Naive thymus-derived CD4-positive, alpha-beta T cell (primary cell): ENCODE data around the gene KRT10. TPM values are rescaled to one million over a fixed set of nuclear protein-coding genes. Genes with fewer than 3 reads are reported as not detected.
"Not testable (repeated sequence)": the region's sequence is repeated elsewhere in the genome, so short reads cannot be mapped to it uniquely, and the experiment has no call there.

ENCODE experiments used
- ATAC-seq: fragments of 150-1000 bp; cut with Tn5 transposase; 2 replicates; pipeline ENCODE4 v1.10.0; 2021; ENCODE audit warnings: mild to moderate bottlenecking, moderate library complexity
- CTCF ChIA-PET: fragments of 350-600 bp; sonication (Branson Sonifier 250); formaldehyde crosslinking; loops from one replicate; lab custom pipeline; 2021; ENCODE audit warnings: antibody characterized with exemption; lab: Charles Lee
- POLR2A ChIA-PET: fragments of 350-600 bp; sonication (Branson Sonifier 250); formaldehyde crosslinking; loops from one replicate; lab custom pipeline; 2021; ENCODE audit warnings: antibody characterized with exemption, inconsistent platforms; lab: Charles Lee
- DNase-seq, 9 donors: peaks; one replicate each; pipeline versions ENCODE4 v3.0.0 to v3.0.0-alpha.2; 2020 to 2022; ENCODE audit warnings: mixed read lengths in 1 of 9
- H3K27ac ChIP-seq: one replicate; pipeline ENCODE4 v1.7.0; 2013; ENCODE audit warnings: mild to moderate bottlenecking, low read depth, low read length, moderate library complexity
- H3K27me3 ChIP-seq, 2 donors: one replicate each; pipeline ENCODE4 v1.7.0; 2013; ENCODE audit warnings: low read length in 2 of 2, mild to moderate bottlenecking in 2 of 2, moderate library complexity in 2 of 2; ENCODE audit not compliant: control insufficient read depth in 2 of 2, insufficient read depth in 2 of 2
- H3K36me3 ChIP-seq, 3 experiments: 1 replicate in 2 of 3; 2 replicates in 1 of 3; pipeline ENCODE4 v1.7.0; 2013; ENCODE audit warnings: low read length in 3 of 3, mild to moderate bottlenecking in 3 of 3, moderate library complexity in 1 of 3; ENCODE audit not compliant: insufficient read depth in 3 of 3, control insufficient read depth in 2 of 3
- H3K4me1 ChIP-seq, 2 donors: one replicate each; pipeline ENCODE4 v1.7.0; 2013; ENCODE audit warnings: low read length in 2 of 2, mild to moderate bottlenecking in 2 of 2, moderate library complexity in 1 of 2; ENCODE audit not compliant: control insufficient read depth in 2 of 2, insufficient read depth in 2 of 2
- H3K4me3 ChIP-seq: 2 replicates; pipeline ENCODE4 v1.7.0; 2013; ENCODE audit warnings: mild to moderate bottlenecking, low read length
- H3K9me3 ChIP-seq, 3 experiments: 1 replicate in 2 of 3; 2 replicates in 1 of 3; pipeline ENCODE4 v1.7.0; 2013; ENCODE audit warnings: low read length in 3 of 3; ENCODE audit not compliant: control insufficient read depth in 2 of 3
- H3K27ac Mint-ChIP-seq, 9 donors: one replicate each; pipeline ENCODE4 v1.8.0; 2020 to 2022; ENCODE audit warnings: mixed read lengths in 9 of 9, mild to moderate bottlenecking in 8 of 9, moderate library complexity in 5 of 9, inconsistent platforms in 2 of 9
- H3K27me3 Mint-ChIP-seq, 5 donors: one replicate each; pipeline ENCODE4 v1.8.0; 2021 to 2022; ENCODE audit warnings: mixed read lengths in 5 of 5, mild to moderate bottlenecking in 1 of 5
- H3K36me3 Mint-ChIP-seq, 5 donors: one replicate each; pipeline ENCODE4 v1.8.0; 2020 to 2022; ENCODE audit warnings: mixed read lengths in 5 of 5, mild to moderate bottlenecking in 3 of 5, inconsistent platforms in 1 of 5
- H3K4me1 Mint-ChIP-seq, 7 donors: one replicate each; pipeline ENCODE4 v1.8.0; 2020 to 2022; ENCODE audit warnings: mixed read lengths in 7 of 7, mild to moderate bottlenecking in 3 of 7, inconsistent platforms in 1 of 7
- H3K4me3 Mint-ChIP-seq, 10 donors: one replicate each; pipeline ENCODE4 v1.8.0; 2020 to 2022; ENCODE audit warnings: mild to moderate bottlenecking in 10 of 10, mixed read lengths in 10 of 10, moderate library complexity in 6 of 10, inconsistent platforms in 2 of 10
- H3K9me3 Mint-ChIP-seq, 11 donors: one replicate each; pipeline ENCODE4 v1.8.0; 2020 to 2022; ENCODE audit warnings: mixed read lengths in 11 of 11, mild to moderate bottlenecking in 4 of 11, inconsistent platforms in 1 of 11, moderate library complexity in 1 of 11
- intact Hi-C, 2 donors: fragments of 100-400 bp; cut with micrococcal nuclease; formaldehyde crosslinking; loops; one replicate each; pipeline ENCODE4 v1.15.1; 2023
- polyA plus RNA-seq, 2 donors: library from polyadenylated mRNA; unstranded; fragments of 300-500 nt; fragmentation: Illumina TruSeq; gene quantifications; one replicate each; pipeline ENCODE4 v1.2.3, GENCODE V29; 2021
- total RNA-seq, 6 experiments: library from RNA in 5 of 6; stranded (reverse) in 5 of 6; gene quantifications; 1 replicate in 5 of 6; 2 replicates in 1 of 6; pipeline ENCODE4 v1.2.3 and lab custom pipeline; 2021 to 2026

Gene KRT10
- total and polyA plus RNA-seq, 7 experiments from 2014 or later = 23.8 to 189 (median 36.9) TPM

DNA sequence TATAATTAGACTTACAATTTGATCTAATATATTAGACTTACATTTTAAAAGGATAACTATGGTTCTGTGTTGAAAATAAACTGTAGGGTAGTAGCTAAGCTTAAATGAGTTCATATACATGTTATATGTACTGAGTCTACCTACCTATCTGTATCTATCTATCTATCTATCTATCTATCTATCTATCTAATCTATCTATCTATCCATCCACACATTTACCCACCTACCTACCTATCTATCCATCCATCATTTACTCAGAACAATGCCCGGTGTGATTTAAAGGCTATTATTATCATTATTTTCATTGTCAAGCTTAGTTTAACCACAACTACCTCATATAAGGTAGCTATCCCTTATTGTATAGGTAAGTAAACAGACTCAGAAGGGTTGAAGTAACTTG lies 7.0 kb downstream of the KRT10 start:
- Histone ChIP-seq H3K27ac (no peak overlapping the region), H3K27me3 (peaks cover 0 to 11% of the 10 kb centered on the region in 2 donors), H3K4me1 (peaks cover 9 to 13% of the 10 kb centered on the region in 2 donors), H3K36me3 (peaks cover 0 to 6% (median 4%) of the 10 kb centered on the region in 3 experiments), H3K4me3 (no peak overlapping the region), H3K9me3 (no peaks in the 10 kb centered on the region)
- DNase-seq = no peak
- ChIA-PET POLR2A (interaction anchor here (0.9 to 1.4 kb wide), 3 partner anchors 357 to 876 kb away, joined by 3 to 4 read pairs (median 4); partner anchors contain the start of gene EIF1), CTCF (interaction anchor here (0.7 to 1.6 kb wide), 5 partner anchors 9 to 848 kb away, joined by 3 to 5 read pairs (median 4); no protein-coding TSS in a partner anchor)
- no peak overlapping the region for H3K4me3 Mint-ChIP-seq
- peaks cover 7 to 30% (median 21%) of the 10 kb centered on the region in 5 donors for H3K36me3 Mint-ChIP-seq
- H3K4me1 Mint-ChIP-seq = peaks cover 10 to 36% (median 27%) of the 10 kb centered on the region in 7 donors
- intact Hi-C loops = loop anchor here in 1 of 2 donors (5.0 to 10.0 kb wide), 2 partner anchors 171 to 852 kb away; partner anchors contain the start of gene SMARCE1
- peaks cover 0 to 16% (median 5%) of the 10 kb centered on the region in 11 donors for H3K9me3 Mint-ChIP-seq
- peaks cover 31 to 47% (median 40%) of the 10 kb centered on the region in 5 donors for H3K27me3 Mint-ChIP-seq
- no peak for ATAC-seq
- H3K27ac Mint-ChIP-seq = no peak overlapping the region

DNA sequence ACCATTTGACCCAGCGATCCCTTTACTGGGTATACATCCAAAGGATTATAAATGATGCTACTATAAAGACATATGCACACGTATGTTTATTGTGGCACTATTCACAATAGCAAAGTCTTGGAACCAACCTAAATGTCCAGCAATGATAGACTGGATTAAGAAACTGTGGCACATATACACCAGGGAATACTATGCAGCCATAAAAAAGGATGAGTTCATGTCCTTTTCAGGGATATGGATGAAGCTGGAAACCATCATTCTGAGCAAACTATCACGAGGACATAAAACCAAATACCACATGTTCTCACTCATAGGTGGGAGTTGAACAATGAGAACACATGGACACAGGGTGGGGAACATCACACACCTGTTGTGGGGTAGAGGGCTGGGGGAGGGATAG lies 7.8 kb downstream of the KRT10 start:
- ChIA-PET POLR2A (interaction anchor here (1.4 kb wide), 1 partner anchor 877 kb away, joined by 4 read pairs; no protein-coding TSS in a partner anchor), CTCF (interaction anchor here (0.7 kb wide), 1 partner anchor 848 kb away, joined by 3 read pairs; no protein-coding TSS in a partner anchor)
- not testable (repeated sequence) for H3K36me3 ChIP-seq, H3K27ac ChIP-seq, H3K4me3 Mint-ChIP-seq, H3K9me3 ChIP-seq, H3K27ac Mint-ChIP-seq, DNase-seq, H3K4me3 ChIP-seq, ATAC-seq, H3K4me1 ChIP-seq
- peaks cover 2 to 17% of the 10 kb centered on the region in 2 donors for H3K27me3 ChIP-seq
- peaks cover 0 to 15% (median 5%) of the 10 kb centered on the region in 11 donors for H3K9me3 Mint-ChIP-seq
- peaks cover 38 to 54% (median 47%) of the 10 kb centered on the region in 5 donors for H3K27me3 Mint-ChIP-seq
- intact Hi-C loops = loop anchor here in 1 of 2 donors (5.0 to 10.0 kb wide), 2 partner anchors 170 to 853 kb away; partner anchors contain the start of gene SMARCE1
- H3K4me1 Mint-ChIP-seq = peaks cover 10 to 29% (median 20%) of the 10 kb centered on the region in 7 donors
- peaks cover 7 to 30% (median 21%) of the 10 kb centered on the region in 5 donors for H3K36me3 Mint-ChIP-seq

DNA sequence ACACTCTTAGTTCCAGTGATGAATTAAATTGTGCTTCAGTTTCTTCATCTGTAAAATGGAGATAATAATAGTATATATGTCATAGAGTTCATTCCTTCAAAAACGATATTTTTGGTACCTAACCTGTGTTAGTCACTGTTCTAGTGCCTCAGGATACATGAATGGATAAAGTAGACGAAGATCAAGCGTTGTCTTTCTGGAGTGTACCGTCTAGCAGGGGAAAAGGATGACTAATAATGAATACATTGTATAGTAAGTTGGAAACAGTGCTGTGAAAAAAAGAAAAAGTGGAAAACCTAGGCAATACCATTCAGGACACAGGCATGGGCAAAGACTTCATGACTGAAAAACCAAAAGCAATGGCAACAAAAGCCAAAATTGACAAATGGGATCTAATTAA lies 8.6 kb downstream of the KRT10 start:
- Mint-ChIP-seq H3K4me1 (peaks cover 10 to 22% (median 14%) of the 10 kb centered on the region in 7 donors), H3K27ac (no peak overlapping the region), H3K27me3 (peaks cover 45 to 63% (median 53%) of the 10 kb centered on the region in 5 donors), H3K4me3 (no peak overlapping the region), H3K9me3 (peaks cover 0 to 15% (median 5%) of the 10 kb centered on the region in 11 donors), H3K36me3 (peaks cover 7 to 30% (median 21%) of the 10 kb centered on the region in 5 donors)
- no peak overlapping the region for H3K4me3 ChIP-seq
- no peak overlapping the region for H3K27ac ChIP-seq
- H3K9me3 ChIP-seq = no peaks in the 10 kb centered on the region
- POLR2A ChIA-PET = no interaction called here
- intact Hi-C loops = loop anchor here in 1 of 2 donors (10.0 kb wide), 1 partner anchor 169 kb away; the partner anchor contains the start of gene SMARCE1
- H3K4me1 ChIP-seq = no peaks in the 10 kb centered on the region
- peaks cover 0 to 6% (median 4%) of the 10 kb centered on the region in 3 experiments for H3K36me3 ChIP-seq
- CTCF ChIA-PET = no interaction called here
- ATAC-seq = no peak
- H3K27me3 ChIP-seq = peaks cover 4 to 17% of the 10 kb centered on the region in 2 donors
- DNase-seq = no peak

DNA sequence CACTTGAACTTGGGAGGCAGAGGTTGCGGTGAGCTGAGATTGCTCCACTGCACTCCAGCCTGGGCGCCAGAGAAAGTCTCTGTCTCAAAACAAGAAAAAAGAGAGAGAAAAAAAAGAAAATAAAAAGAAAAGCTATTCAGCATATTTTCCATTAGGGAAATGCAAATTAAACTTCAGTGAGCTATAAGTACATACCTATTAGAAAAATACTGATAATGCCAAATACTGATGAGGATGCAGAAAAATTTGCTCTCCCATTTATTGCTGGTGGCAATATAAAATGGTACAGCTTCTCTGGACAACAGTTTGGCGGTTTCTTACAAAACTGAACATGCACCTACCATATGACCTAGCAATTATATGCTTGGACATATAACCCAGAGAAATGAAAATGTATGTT lies 9.8 kb downstream of the KRT10 start:
- H3K9me3 ChIP-seq = no peaks in the 10 kb centered on the region
- no peak overlapping the region for H3K4me3 ChIP-seq
- H3K4me1 ChIP-seq = no peaks in the 10 kb centered on the region
- Mint-ChIP-seq H3K4me1 (peaks cover 4 to 12% (median 8%) of the 10 kb centered on the region in 7 donors), H3K27ac (no peak overlapping the region), H3K9me3 (peaks cover 0 to 12% (median 4%) of the 10 kb centered on the region in 11 donors), H3K4me3 (no peak overlapping the region), H3K27me3 (peaks cover 57 to 74% (median 65%) of the 10 kb centered on the region in 5 donors), H3K36me3 (peaks cover 7 to 22% (median 14%) of the 10 kb centered on the region in 5 donors)
- no peak for ATAC-seq
- peaks cover 4 to 17% of the 10 kb centered on the region in 2 donors for H3K27me3 ChIP-seq
- ChIA-PET CTCF (interaction anchor here (0.6 kb wide), 1 partner anchor 227 kb away, joined by 3 read pairs; no protein-coding TSS in a partner anchor), POLR2A (interaction anchor here (0.5 kb wide), 1 partner anchor 8 kb away, joined by 3 read pairs; no protein-coding TSS in a partner anchor)
- H3K27ac ChIP-seq = no peak overlapping the region
- no peak for DNase-seq
- intact Hi-C loops = loop anchor here in 1 of 2 donors (10.0 kb wide), 1 partner anchor 168 kb away; the partner anchor contains the start of gene SMARCE1
- peaks cover 0 to 6% (median 4%) of the 10 kb centered on the region in 3 experiments for H3K36me3 ChIP-seq

DNA sequence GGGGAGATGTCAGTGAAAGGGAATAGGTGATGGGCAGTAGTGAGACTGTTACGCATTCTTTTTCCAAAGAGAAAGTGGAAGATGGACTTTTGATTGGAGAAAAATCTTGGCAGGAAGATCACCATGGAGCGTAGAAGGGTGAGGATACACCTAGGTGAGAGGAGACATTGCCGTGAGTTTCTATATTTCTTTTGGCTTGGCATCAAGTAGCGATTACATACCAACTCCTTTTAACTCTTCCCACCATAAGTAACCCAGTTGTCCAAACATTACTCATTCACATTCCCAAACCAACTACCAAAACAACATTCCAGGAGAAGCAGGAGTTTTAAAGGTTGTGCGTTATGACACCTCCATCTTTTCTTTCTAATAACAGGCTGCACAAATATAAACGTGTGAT lies 11.9 kb downstream of the KRT10 start:
- Mint-ChIP-seq H3K36me3 (peaks cover 0 to 10% (median 0%) of the 10 kb centered on the region in 5 donors), H3K27ac (no peak overlapping the region), H3K4me1 (no peaks in the 10 kb centered on the region), H3K9me3 (peaks cover 0 to 11% (median 0%) of the 10 kb centered on the region in 11 donors), H3K27me3 (peaks cover 66 to 88% (median 81%) of the 10 kb centered on the region in 5 donors), H3K4me3 (no peak overlapping the region)
- intact Hi-C loops = loop anchor here in 1 of 2 donors (10.0 kb wide), 1 partner anchor 166 kb away; the partner anchor contains the start of gene SMARCE1
- Histone ChIP-seq H3K4me3 (no peak overlapping the region), H3K36me3 (no peaks in the 10 kb centered on the region), H3K4me1 (no peaks in the 10 kb centered on the region), H3K27ac (no peak overlapping the region), H3K27me3 (peaks cover 4 to 17% of the 10 kb centered on the region in 2 donors), H3K9me3 (no peaks in the 10 kb centered on the region)
- no peak for ATAC-seq
- DNase-seq = no peak
- CTCF ChIA-PET = no interaction called here
- POLR2A ChIA-PET = interaction anchor here (0.5 to 0.7 kb wide), 2 partner anchors 191 to 424 kb away, joined by 3 read pairs; no protein-coding TSS in a partner anchor

- H3K4me1 Mint-ChIP-seq = no peaks in the 10 kb centered on the region
- H3K9me3 Mint-ChIP-seq = peaks cover 0 to 11% (median 0%) of the 10 kb centered on the region in 11 donors
- ATAC-seq = no peak
- no peak overlapping the region for H3K4me3 Mint-ChIP-seq
- Histone ChIP-seq H3K4me1 (no peaks in the 10 kb centered on the region), H3K27me3 (peaks cover 4 to 21% of the 10 kb centered on the region in 2 donors), H3K36me3 (no peaks in the 10 kb centered on the region), H3K9me3 (no peaks in the 10 kb centered on the region), H3K4me3 (no peak overlapping the region), H3K27ac (no peak overlapping the region)
- POLR2A ChIA-PET = interaction anchor here (0.5 kb wide), 1 partner anchor 424 kb away, joined by 3 read pairs; no protein-coding TSS in a partner anchor
- no peak overlapping the region for H3K27ac Mint-ChIP-seq
- peaks cover 72 to 88% (median 86%) of the 10 kb centered on the region in 5 donors for H3K27me3 Mint-ChIP-seq
- CTCF ChIA-PET = no interaction called here
- H3K36me3 Mint-ChIP-seq = peaks cover 0 to 9% (median 0%) of the 10 kb centered on the region in 5 donors
- intact Hi-C loops = loop anchor here in 1 of 2 donors (10.0 kb wide), 1 partner anchor 165 kb away; the partner anchor contains the start of gene SMARCE1
- no peak for DNase-seq
Measured at GRCh38 chr17:40809721-40810421, 12.5 kb downstream of the KRT10 start.
